Measurements from ENCODE around the gene KIAA1755.

- TF ChIP-seq CTCF (IDR thresholded peaks at IDR 0.05) (no peak), POLR2A (IDR thresholded peaks at IDR 0.05) (no peak)
Observed at GRCh38 chr20:38179846-38180245, 80.7 kb downstream of the KIAA1755 start.
